PC-9 (cell line): ENCODE data around the gene MMP11. TPM values are rescaled to one million over a fixed set of nuclear protein-coding genes. Genes with fewer than 3 reads are reported as not detected.
A peak's percentile ranks its signal among the peaks of the same experiment; 100 is the strongest.

ENCODE experiments used
- BruUV-seq: library from RNA; stranded (reverse); fragments of 400-500 nt; replicated peaks from 2 replicates; lab custom pipeline; 2021; lab: Mats Ljungman, UMichigan
- CTCF ChIA-PET: fragments of 300-600 bp; sonication (Branson Sonifier 250); formaldehyde crosslinking; loops from one replicate; lab custom pipeline; 2022; ENCODE audit warnings: antibody characterized with exemption; lab: Charles Lee
- POLR2A ChIA-PET: fragments of 300-600 bp; sonication (Branson Sonifier 250); formaldehyde crosslinking; loops from one replicate; lab custom pipeline; 2022; ENCODE audit warnings: antibody characterized with exemption; ENCODE audit not compliant: unreplicated experiment; lab: Charles Lee
- DNase-seq, 2 experiments: peaks; one replicate each; pipeline versions ENCODE4 v3.0.0 to v3.0.0-alpha.2; 2015 to 2022; ENCODE audit warnings: mixed read lengths in 1 of 2
- H2AFZ ChIP-seq: fragments of 200-600 bp; sonication (generic); 2 replicates; pipeline ENCODE4 v1.8.1; 2017; ENCODE audit warnings: antibody characterized with exemption
- H3F3A ChIP-seq: fragments of 200-600 bp; sonication (generic); 2 replicates; pipeline ENCODE4 v1.8.1; 2017; ENCODE audit warnings: antibody characterized with exemption, mild to moderate bottlenecking, low read depth; ENCODE audit not compliant: insufficient read depth
- H3K27ac ChIP-seq: fragments of 200-600 bp; sonication (generic); 2 replicates; pipeline ENCODE4 v1.6.1; 2016; ENCODE audit warnings: mixed run types
- H3K27me3 ChIP-seq: fragments of 200-600 bp; sonication (generic); 2 replicates; pipeline ENCODE4 v1.6.1; 2016; ENCODE audit warnings: low read depth, mixed run types; ENCODE audit not compliant: insufficient read depth
- H3K36me3 ChIP-seq: fragments of 200-600 bp; sonication (generic); 2 replicates; pipeline ENCODE4 v1.6.1; 2016; ENCODE audit warnings: low read depth, mixed run types
- H3K4me1 ChIP-seq: fragments of 200-600 bp; sonication (generic); replicated peaks from 2 replicates; pipeline ENCODE4 v1.6.1; 2016; ENCODE audit warnings: mixed run types; ENCODE audit not compliant: insufficient read depth
- H3K4me2 ChIP-seq: fragments of 200-600 bp; sonication (generic); 2 replicates; pipeline ENCODE4 v1.6.1; 2017; ENCODE audit warnings: mixed run types
- H3K4me3 ChIP-seq: fragments of 200-600 bp; sonication (generic); 2 replicates; pipeline ENCODE4 v1.6.1; 2016; ENCODE audit warnings: mixed run types
- H3K79me2 ChIP-seq: fragments of 200-600 bp; sonication (generic); 2 replicates; pipeline ENCODE4 v1.6.1; 2017; ENCODE audit warnings: low read depth, mixed run types
- H3K9me2 ChIP-seq: fragments of 200-600 bp; sonication (generic); 2 replicates; pipeline ENCODE4 v1.8.1; 2017; ENCODE audit warnings: mild to moderate bottlenecking; ENCODE audit not compliant: insufficient read depth
- H3K9me3 ChIP-seq: fragments of 200-600 bp; sonication (generic); 2 replicates; pipeline ENCODE4 v1.8.1; 2016; ENCODE audit warnings: low read depth; ENCODE audit not compliant: insufficient read depth
- H4K20me1 ChIP-seq: fragments of 200-600 bp; sonication (generic); 2 replicates; pipeline ENCODE4 v1.8.1; 2017; ENCODE audit not compliant: insufficient read depth
- EZH2 ChIP-seq: fragments of 200-600 bp; sonication (generic); IDR thresholded peaks from 2 replicates; pipeline ENCODE4 v1.8.0; 2017; ENCODE audit warnings: antibody characterized with exemption, low read depth
- intact Hi-C: fragments of 100-400 bp; cut with micrococcal nuclease; formaldehyde crosslinking; loops from one replicate; pipeline ENCODE4 v1.10.0; 2022; ENCODE audit not compliant: unreplicated experiment
- total RNA-seq: library from RNA; stranded (reverse); gene quantifications from 2 replicates; pipeline ENCODE4 v1.2.3, GENCODE V29; 2021
- TF ChIP-seq, protein P1 (sequence below): fragments of 200-600 bp; sonication (generic); conservative IDR thresholded peaks from 2 replicates; pipeline ENCODE4 v1.6.1; 2017; ENCODE audit warnings: mixed run types, antibody characterized with exemption, mild to moderate bottlenecking, moderate library complexity

The MMP11 gene
- total RNA-seq, 1 experiment from 2014 or later, result 2.4 TPM

DNA sequence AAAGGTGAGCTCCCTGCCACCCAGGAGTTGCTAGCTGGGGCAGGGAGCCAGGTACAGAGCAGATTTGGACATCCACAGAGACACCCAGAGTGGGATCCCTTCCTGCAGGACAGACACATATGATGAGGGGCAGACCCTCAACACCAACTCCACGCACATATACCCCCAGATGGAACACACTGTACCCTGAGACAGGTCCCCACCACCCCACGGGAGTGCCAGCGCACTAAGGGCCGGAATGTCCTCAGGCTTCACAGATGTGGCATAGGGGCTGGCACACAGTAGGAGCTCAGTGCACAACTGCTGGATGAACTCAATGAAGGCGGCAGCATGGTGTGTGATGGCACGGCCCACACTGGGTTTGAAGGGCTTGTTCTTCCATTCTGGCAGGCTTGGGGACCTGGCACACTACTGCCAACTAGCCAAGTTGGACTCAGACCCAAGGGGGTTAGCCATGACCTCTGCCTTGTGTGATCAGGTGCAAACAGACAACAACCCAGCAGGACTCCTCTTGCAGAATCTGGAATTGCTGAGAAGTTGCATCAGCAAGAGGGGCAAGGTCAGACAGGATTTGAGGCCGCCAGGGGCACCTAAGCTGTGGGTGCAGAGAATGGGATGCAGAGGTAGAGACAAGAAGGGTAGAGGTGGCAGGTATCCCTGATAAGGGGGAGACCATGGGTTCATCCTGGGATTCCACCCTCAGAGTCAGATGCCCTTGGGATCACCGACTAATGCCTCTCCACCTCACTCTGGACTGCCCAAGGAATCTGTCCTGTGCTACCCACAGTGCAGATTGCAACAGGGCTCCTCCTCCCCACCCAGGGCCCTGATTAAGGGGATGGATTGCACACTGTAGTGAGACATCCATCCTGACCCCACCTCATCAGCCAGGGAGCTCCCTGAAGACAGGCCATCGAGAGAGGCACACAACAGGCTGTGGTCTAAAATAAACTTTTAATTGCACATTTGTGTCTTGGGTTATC lies 7.5 kb upstream of the MMP11 start:
- peaks cover 4% of the 10 kb centered on the region; the same call in 1 of the 2 replicates for H3K36me3 ChIP-seq
- H3K27ac ChIP-seq, result no peak overlapping the region
- peaks cover 14% of the 10 kb centered on the region; the same call in 1 of the 2 replicates for H3F3A ChIP-seq
- H4K20me1 ChIP-seq, result peaks cover 28% of the 10 kb centered on the region
- H3K27me3 ChIP-seq, result no peaks in the 10 kb centered on the region
- H3K9me3 ChIP-seq, result no peaks in the 10 kb centered on the region
- H3K4me3 ChIP-seq, result no peak overlapping the region
- CTCF ChIA-PET, result no interaction called here
- no peak for DNase-seq
- intact Hi-C loops, result loop anchor here (5.0 kb wide), 1 partner anchor 92 kb away; the partner anchor contains the start of gene SLC2A11
- no TSS peak for BruUV-seq
- H3K4me1 ChIP-seq, result peaks cover 19% of the 10 kb centered on the region
- POLR2A ChIA-PET, result no interaction called here
- no peaks in the 10 kb centered on the region for H3K9me2 ChIP-seq
- peaks cover 10% of the 10 kb centered on the region for H3K79me2 ChIP-seq
- no peak for TF ChIP-seq EZH2
- TF ChIP-seq, protein P1, sequence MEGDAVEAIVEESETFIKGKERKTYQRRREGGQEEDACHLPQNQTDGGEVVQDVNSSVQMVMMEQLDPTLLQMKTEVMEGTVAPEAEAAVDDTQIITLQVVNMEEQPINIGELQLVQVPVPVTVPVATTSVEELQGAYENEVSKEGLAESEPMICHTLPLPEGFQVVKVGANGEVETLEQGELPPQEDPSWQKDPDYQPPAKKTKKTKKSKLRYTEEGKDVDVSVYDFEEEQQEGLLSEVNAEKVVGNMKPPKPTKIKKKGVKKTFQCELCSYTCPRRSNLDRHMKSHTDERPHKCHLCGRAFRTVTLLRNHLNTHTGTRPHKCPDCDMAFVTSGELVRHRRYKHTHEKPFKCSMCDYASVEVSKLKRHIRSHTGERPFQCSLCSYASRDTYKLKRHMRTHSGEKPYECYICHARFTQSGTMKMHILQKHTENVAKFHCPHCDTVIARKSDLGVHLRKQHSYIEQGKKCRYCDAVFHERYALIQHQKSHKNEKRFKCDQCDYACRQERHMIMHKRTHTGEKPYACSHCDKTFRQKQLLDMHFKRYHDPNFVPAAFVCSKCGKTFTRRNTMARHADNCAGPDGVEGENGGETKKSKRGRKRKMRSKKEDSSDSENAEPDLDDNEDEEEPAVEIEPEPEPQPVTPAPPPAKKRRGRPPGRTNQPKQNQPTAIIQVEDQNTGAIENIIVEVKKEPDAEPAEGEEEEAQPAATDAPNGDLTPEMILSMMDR, result no peak
- peak overlapping the region; percentile 13; the same call in 1 of the 2 replicates for H3K4me2 ChIP-seq
- H2AFZ ChIP-seq, result no peak overlapping the region

DNA sequence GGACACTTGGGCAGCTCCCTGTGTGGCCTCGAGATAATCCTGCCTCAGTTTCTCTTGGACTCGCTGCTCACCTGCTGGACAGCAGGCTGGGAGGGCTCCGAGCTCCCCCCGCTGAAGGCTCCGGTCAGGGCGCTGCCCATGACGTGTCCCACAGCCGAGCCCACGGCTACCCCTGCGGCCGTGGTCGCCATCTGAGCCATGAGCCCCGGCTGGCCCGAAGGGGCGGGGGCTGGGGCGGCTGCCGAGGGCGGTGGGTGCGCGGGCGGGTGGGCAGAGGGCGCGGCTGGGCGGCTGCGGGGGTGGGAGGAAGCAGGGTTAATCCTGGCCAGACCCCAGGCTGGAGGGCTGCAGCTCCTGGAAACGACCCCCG lies 5.4 kb upstream of the MMP11 start:
- Histone ChIP-seq H3F3A (peaks cover 27% of the 10 kb centered on the region; the same call in 1 of the 2 replicates), H2AFZ (peak overlapping the region; percentile 99), H3K27ac (no peak overlapping the region), H3K9me3 (no peaks in the 10 kb centered on the region), H3K36me3 (peaks cover 4% of the 10 kb centered on the region; the same call in 1 of the 2 replicates), H3K4me2 (peak overlapping the region; percentile 98), H3K79me2 (peaks cover 10% of the 10 kb centered on the region), H3K4me3 (peak overlapping the region; percentile 96), H3K9me2 (no peaks in the 10 kb centered on the region), H3K4me1 (peaks cover 22% of the 10 kb centered on the region), H4K20me1 (peaks cover 28% of the 10 kb centered on the region), H3K27me3 (no peaks in the 10 kb centered on the region)
- ChIA-PET POLR2A (no interaction called here), CTCF (interaction anchor here (1.0 kb wide), 1 partner anchor 82 kb away, joined by 4 read pairs; no protein-coding TSS in a partner anchor)
- TF ChIP-seq, protein P1, result no peak
- no peak for TF ChIP-seq EZH2
- BruUV-seq, result no TSS peak
- no peak for DNase-seq
- intact Hi-C loops, result loop anchor here (5.0 kb wide), 1 partner anchor 90 kb away; the partner anchor contains the start of gene SLC2A11

DNA sequence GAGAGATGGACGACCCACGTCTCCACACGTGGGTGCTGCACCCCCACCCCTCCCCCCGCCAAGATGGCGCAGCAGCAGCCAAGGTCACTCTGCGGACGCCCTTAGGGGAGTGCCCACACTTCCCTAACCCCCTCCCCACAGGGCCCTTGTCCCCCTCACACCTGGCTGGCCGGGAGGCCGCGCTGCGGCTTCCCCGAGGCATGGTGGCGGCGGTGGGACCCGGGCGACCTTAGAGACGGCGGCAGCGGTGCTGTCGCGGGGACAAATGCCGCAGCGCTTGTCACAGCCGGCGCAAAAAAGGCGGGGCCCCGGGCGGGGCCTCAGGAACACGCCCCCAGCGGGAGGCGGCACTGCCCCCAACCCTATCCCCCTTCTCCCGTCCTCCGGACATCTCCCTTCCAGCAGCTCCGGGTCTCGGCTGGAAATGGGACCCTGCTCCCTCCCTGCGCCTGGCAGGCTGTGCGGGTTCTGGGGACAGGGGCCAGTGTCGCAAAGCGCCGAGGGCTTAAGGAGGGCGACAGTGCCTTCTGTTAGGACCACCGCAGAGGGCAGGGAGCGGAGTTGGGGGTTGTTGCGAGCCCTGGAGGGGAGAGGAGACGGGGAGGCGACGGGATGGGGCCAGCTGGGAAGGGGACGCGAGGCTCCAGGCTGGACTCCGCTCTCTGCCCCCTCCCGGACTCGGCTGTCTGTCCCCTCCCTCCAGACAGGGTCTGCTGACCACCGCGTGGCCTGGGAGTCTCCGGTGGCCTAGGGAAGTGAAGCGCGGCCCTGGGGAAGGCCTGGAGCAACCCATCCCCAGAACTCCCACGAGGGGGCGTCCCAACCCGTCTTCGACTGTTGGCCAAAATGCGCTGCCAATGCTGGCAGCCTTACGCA lies 4.7 kb upstream of the MMP11 start, which contains the start of gene CHCHD10:
CHCHD10 (minus strand) TSS at position 300 of the 876 bp plus-strand sequence; CDS start at position 202, 98 bp downstream.
- Histone ChIP-seq H3K27me3 (no peaks in the 10 kb centered on the region), H3K9me2 (no peaks in the 10 kb centered on the region), H3K4me1 (peaks cover 22% of the 10 kb centered on the region), H3K36me3 (peaks cover 4% of the 10 kb centered on the region; the same call in 1 of the 2 replicates), H3K4me2 (peak within 1 kb of the TSS; percentile 98), H3K9me3 (no peaks in the 10 kb centered on the region), H3F3A (peaks cover 27% of the 10 kb centered on the region; the same call in 1 of the 2 replicates), H3K4me3 (peak within 1 kb of the TSS; percentile 96), H2AFZ (peak within 1 kb of the TSS; percentile 99), H3K79me2 (peaks cover 10% of the 10 kb centered on the region), H4K20me1 (peaks cover 28% of the 10 kb centered on the region), H3K27ac (no peak within 1 kb of the TSS)
- DNase-seq, result peak; percentile 62 to 73
- intact Hi-C loops, result loop anchor here (5.0 kb wide), 1 partner anchor 89 kb away; the partner anchor contains the start of gene SLC2A11
- no TSS peak for BruUV-seq
- CTCF ChIA-PET, result interaction anchor here (1.0 kb wide), 1 partner anchor 82 kb away, joined by 4 read pairs; no protein-coding TSS in a partner anchor
- TF ChIP-seq EZH2, result no peak
- TF ChIP-seq, protein P1, result peak; percentile 81
- POLR2A ChIA-PET, result no interaction called here
